Liver (tissue), 3 donors: ENCODE results near the gene COQ8B.

Experiments used
- GABPA ChIP-seq, 2 donors: IDR thresholded peaks in 1 of 2; conservative IDR thresholded peaks in 1 of 2; 2 replicates each; pipeline ENCODE4 v1.6.1; 2016; ENCODE audit warnings: antibody characterized with exemption in 2 of 2, mild to moderate bottlenecking in 1 of 2, moderate library complexity in 1 of 2
- MAX ChIP-seq: IDR thresholded peaks from 2 replicates; pipeline ENCODE4 v1.6.1; 2016; ENCODE audit warnings: antibody characterized with exemption
- RAD21 ChIP-seq, 2 donors: IDR thresholded peaks; 2 replicates each; pipeline ENCODE4 v1.6.1; 2016; ENCODE audit warnings: antibody characterized with exemption in 2 of 2, mild to moderate bottlenecking in 2 of 2
- RXRA ChIP-seq, 2 donors: IDR thresholded peaks; 2 replicates each; pipeline ENCODE4 v1.6.1; 2017 to 2018; ENCODE audit warnings: antibody characterized with exemption in 2 of 2, mild to moderate bottlenecking in 1 of 2
- TF ChIP-seq, protein P1 (sequence below): fragments of 150-350 bp; IDR thresholded peaks from 2 replicates; pipeline ENCODE4 v1.5.1; 2017; ENCODE audit warnings: improper control_type of control experiment, low read depth, low read length; ENCODE audit not compliant: missing input control
- donor health status: healthy.
- donor health status: healthy.

DNA sequence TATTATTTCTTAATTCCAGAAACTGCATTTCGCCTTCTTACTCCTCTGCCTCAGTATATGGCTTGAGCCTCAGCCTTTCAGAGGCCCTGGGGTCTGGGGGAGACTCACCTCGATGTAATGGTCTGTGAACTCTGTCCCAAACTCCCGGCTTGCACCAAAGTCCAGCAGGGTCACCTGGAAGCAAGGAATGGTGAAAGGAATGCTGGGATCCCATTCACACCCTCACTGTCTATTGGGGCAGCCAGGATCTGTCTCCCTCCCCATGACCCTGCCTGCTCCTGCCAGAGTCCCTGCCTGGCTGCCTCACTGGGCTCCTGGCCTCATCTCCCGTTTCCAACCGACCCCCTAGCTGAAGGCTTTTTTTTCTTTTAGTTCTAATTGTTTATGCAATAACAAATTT is 20.8 kb downstream of the COQ8B start:
- TF ChIP-seq, protein P1, sequence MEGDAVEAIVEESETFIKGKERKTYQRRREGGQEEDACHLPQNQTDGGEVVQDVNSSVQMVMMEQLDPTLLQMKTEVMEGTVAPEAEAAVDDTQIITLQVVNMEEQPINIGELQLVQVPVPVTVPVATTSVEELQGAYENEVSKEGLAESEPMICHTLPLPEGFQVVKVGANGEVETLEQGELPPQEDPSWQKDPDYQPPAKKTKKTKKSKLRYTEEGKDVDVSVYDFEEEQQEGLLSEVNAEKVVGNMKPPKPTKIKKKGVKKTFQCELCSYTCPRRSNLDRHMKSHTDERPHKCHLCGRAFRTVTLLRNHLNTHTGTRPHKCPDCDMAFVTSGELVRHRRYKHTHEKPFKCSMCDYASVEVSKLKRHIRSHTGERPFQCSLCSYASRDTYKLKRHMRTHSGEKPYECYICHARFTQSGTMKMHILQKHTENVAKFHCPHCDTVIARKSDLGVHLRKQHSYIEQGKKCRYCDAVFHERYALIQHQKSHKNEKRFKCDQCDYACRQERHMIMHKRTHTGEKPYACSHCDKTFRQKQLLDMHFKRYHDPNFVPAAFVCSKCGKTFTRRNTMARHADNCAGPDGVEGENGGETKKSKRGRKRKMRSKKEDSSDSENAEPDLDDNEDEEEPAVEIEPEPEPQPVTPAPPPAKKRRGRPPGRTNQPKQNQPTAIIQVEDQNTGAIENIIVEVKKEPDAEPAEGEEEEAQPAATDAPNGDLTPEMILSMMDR = no peak
- TF ChIP-seq RAD21 (IDR thresholded peaks at IDR 0.05) = no peak
- TF ChIP-seq RXRA (IDR thresholded peaks at IDR 0.05) = peak in 1 of 2 donors; percentile 75
- no peak for TF ChIP-seq MAX
- TF ChIP-seq GABPA (IDR thresholded peaks at IDR 0.05 in 1 of 2, conservative IDR thresholded peaks at IDR 0.05 in 1 of 2) = no peak
